ENCODE data around the gene PABPN1L. TPM values are rescaled to one million over a fixed set of nuclear protein-coding genes. Genes with fewer than 3 reads are reported as not detected.
A peak's percentile ranks its signal among the peaks of the same experiment; 100 is the strongest.

Gene PABPN1L
- total and polyA plus RNA-seq, 2 of the 13 experiments (the other 11 are each of a cell fraction or from before 2014, with no cell fraction given): not detected

GRCh38 chr16:88856828-88857727 lies 9.4 kb downstream of the PABPN1L start, which contains the start of the genes GALNS and TRAPPC2L (continued):
- TF ChIP-seq ZBTB2 (CRISPR knock-in tag; IDR thresholded peaks at IDR 0.05; ENCODE audit: low read depth): peak; percentile 42; the same call in 1 of the 2 replicates
- peak; percentile 72; the same call in 1 of the 2 replicates for TF ChIP-seq ZNF253 (CRISPR knock-in tag; IDR thresholded peaks at IDR 0.05; ENCODE audit: borderline replicate concordance)
- TF ChIP-seq MXD3 (CRISPR knock-in tag; IDR thresholded peaks at IDR 0.05): peak; percentile 89; the same call in 1 of the 2 replicates
- peak; percentile 90; the same call in 1 of the 2 replicates for TF ChIP-seq KLF15 (CRISPR knock-in tag; IDR thresholded peaks at IDR 0.05; ENCODE audit: borderline replicate concordance)
- peak; percentile 98 for TF ChIP-seq GATAD1 (CRISPR knock-in tag; IDR thresholded peaks at IDR 0.05)
- peak; percentile 61; the same call in 1 of the 2 replicates for TF ChIP-seq ZBTB20 (CRISPR knock-in tag; IDR thresholded peaks at IDR 0.05; ENCODE audit: borderline replicate concordance, low read depth)
- TF ChIP-seq ZNF460 (CRISPR knock-in tag; IDR thresholded peaks at IDR 0.05; ENCODE audit: borderline replicate concordance): no peak
- peak; percentile 91 for TF ChIP-seq ARID4A (CRISPR knock-in tag; IDR thresholded peaks at IDR 0.05; ENCODE audit: borderline replicate concordance)
- TF ChIP-seq CENPT (CRISPR knock-in tag; IDR thresholded peaks at IDR 0.05; ENCODE audit: low read depth): no peak
- TF ChIP-seq TFDP1 (CRISPR knock-in tag; IDR thresholded peaks at IDR 0.05; ENCODE audit: borderline replicate concordance): peak; percentile 64; the same call in 1 of the 2 replicates
- no peak for TF ChIP-seq ZNF362 (CRISPR knock-in tag; IDR thresholded peaks at IDR 0.05; ENCODE audit: borderline replicate concordance)

Measured in HepG2 (cell line).